Measurements from ENCODE around the gene BMP6.

The BMP6 gene

GRCh38 chr6:7728855-7729590 is 3.1 kb downstream of the BMP6 start:
- WGBS (ENCODE audit: insufficient coverage, insufficient read length) = no CpG with 5 or more reads among the region's 14 CpGs
- H3K36me3 ChIP-seq (ENCODE audit: control insufficient read depth, insufficient read depth, low read length) = no peaks in the 10 kb centered on the region
- H3K4me1 ChIP-seq (ENCODE audit: control insufficient read depth, insufficient read depth, low read length) = peaks cover 8% of the 10 kb centered on the region; the same call in 1 of the 2 replicates
- H3K27ac ChIP-seq (ENCODE audit: low read length) = no peak overlapping the region
- DNase-seq (ENCODE audit: low read depth, low spot score) = no peak
- peaks cover 47% of the 10 kb centered on the region for H3K27me3 ChIP-seq (ENCODE audit: control insufficient read depth, insufficient read depth, low read length)
- H3K4me3 ChIP-seq (ENCODE audit: low read length) = no peak overlapping the region
- no peaks in the 10 kb centered on the region for H3K9me3 ChIP-seq (ENCODE audit: control insufficient read depth, insufficient read depth, low read length)

DNA sequence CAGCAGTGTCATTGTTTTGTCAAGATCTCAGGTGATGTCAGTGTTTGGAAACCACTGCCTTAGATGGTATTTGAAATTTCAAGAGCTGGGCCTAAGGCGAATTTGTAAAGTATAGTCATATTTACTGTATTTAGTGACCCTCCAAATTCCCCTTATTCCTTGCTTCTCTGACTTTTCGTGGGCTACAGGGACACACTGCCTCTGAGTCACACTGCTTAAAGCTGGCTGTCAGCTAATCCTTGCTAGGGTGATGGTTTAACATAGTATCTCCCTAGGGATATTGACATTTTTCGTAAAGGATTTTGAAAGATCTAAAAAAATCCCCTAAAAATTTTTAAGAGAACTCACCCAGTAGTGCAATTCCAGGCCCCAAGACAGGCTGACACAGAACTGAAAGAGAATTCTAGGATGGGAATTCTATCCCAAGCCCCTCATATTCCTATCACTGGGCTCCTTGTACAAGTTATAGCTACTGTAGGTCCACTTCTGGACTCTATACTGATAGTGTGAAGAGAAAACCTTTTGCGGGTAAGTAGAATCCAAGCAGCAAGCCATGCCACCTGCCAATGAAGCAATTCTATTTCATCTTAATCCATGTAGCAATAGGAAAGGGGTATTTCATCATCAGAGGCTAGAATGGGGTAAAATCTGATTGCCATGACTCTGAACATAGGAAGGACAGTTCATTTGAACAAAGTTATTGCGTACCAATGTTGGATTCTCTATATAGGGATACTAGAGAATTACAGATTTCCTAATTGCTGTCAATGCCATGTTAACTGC is 4.3 kb downstream of the BMP6 start:
- Histone ChIP-seq H3K27ac (ENCODE audit: low read length) (no peak overlapping the region), H3K9me3 (ENCODE audit: control insufficient read depth, insufficient read depth, low read length) (no peaks in the 10 kb centered on the region), H3K36me3 (ENCODE audit: control insufficient read depth, insufficient read depth, low read length) (no peaks in the 10 kb centered on the region), H3K27me3 (ENCODE audit: control insufficient read depth, insufficient read depth, low read length) (peaks cover 37% of the 10 kb centered on the region), H3K4me1 (ENCODE audit: control insufficient read depth, insufficient read depth, low read length) (peaks cover 8% of the 10 kb centered on the region; the same call in 1 of the 2 replicates), H3K4me3 (ENCODE audit: low read length) (no peak overlapping the region)
- WGBS (ENCODE audit: insufficient coverage, insufficient read length) = no CpG with 5 or more reads among the region's 5 CpGs
- DNase-seq (ENCODE audit: low read depth, low spot score) = no peak

DNA sequence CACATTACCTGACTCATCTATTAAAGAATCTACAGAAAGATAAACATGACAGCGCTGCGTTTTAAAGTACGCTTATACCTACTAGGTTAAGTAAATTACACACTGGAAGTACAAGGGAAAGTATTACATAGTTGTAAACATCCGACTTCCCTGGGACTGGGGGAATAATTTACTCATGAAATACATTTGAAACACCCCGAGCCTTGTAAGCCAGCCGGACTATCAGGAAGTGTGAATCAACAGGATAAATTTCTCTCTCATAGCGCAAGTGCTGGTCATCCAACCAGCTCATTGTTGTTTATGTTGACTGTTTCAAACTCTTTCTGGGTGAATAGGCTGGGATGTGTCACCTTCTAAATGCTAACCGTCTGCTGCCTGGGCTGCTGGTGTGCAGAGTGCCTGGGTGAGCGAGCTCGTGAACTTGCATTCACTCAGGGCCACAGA is 4.9 kb downstream of the BMP6 start:
- DNase-seq (ENCODE audit: low read depth, low spot score) = no peak

GRCh38 chr6:7731294-7731693 is 5.4 kb downstream of the BMP6 start:
- Histone ChIP-seq H3K4me1 (ENCODE audit: control insufficient read depth, insufficient read depth, low read length) (peaks cover 8% of the 10 kb centered on the region; the same call in 1 of the 2 replicates), H3K27ac (ENCODE audit: low read length) (no peak overlapping the region)

More for the DNA sequence above, 4.9 kb downstream of the BMP6 start:
- Histone ChIP-seq H3K27me3 (ENCODE audit: control insufficient read depth, insufficient read depth, low read length) (peaks cover 32% of the 10 kb centered on the region), H3K27ac (ENCODE audit: low read length) (no peak overlapping the region), H3K4me3 (ENCODE audit: low read length) (no peak overlapping the region), H3K4me1 (ENCODE audit: control insufficient read depth, insufficient read depth, low read length) (peaks cover 8% of the 10 kb centered on the region; the same call in 1 of the 2 replicates), H3K36me3 (ENCODE audit: control insufficient read depth, insufficient read depth, low read length) (no peaks in the 10 kb centered on the region), H3K9me3 (ENCODE audit: control insufficient read depth, insufficient read depth, low read length) (no peaks in the 10 kb centered on the region)
- no CpG with 5 or more reads among the region's 10 CpGs for WGBS (ENCODE audit: insufficient coverage, insufficient read length)

GRCh38 chr6:7732228-7732627 is 6.3 kb downstream of the BMP6 start:
- Histone ChIP-seq H3K4me3 (ENCODE audit: low read length) (no peak overlapping the region), H3K4me1 (ENCODE audit: control insufficient read depth, insufficient read depth, low read length) (peaks cover 5% of the 10 kb centered on the region; the same call in 1 of the 2 replicates), H3K27me3 (ENCODE audit: control insufficient read depth, insufficient read depth, low read length) (peaks cover 20% of the 10 kb centered on the region), H3K36me3 (ENCODE audit: control insufficient read depth, insufficient read depth, low read length) (no peaks in the 10 kb centered on the region), H3K27ac (ENCODE audit: low read length) (no peak overlapping the region), H3K9me3 (ENCODE audit: control insufficient read depth, insufficient read depth, low read length) (no peaks in the 10 kb centered on the region)
- DNase-seq (ENCODE audit: low read depth, low spot score) = no peak

More at GRCh38 chr6:7731294-7731693, 5.4 kb downstream of the BMP6 start:
- H3K27me3 ChIP-seq (ENCODE audit: control insufficient read depth, insufficient read depth, low read length) = peaks cover 28% of the 10 kb centered on the region
- no peaks in the 10 kb centered on the region for H3K9me3 ChIP-seq (ENCODE audit: control insufficient read depth, insufficient read depth, low read length)
- DNase-seq (ENCODE audit: low read depth, low spot score) = no peak
- no peak overlapping the region for H3K4me3 ChIP-seq (ENCODE audit: low read length)
- H3K36me3 ChIP-seq (ENCODE audit: control insufficient read depth, insufficient read depth, low read length) = no peaks in the 10 kb centered on the region
- no CpG with 5 or more reads among the region's 2 CpGs for WGBS (ENCODE audit: insufficient coverage, insufficient read length)

- Histone ChIP-seq H3K4me3 (ENCODE audit: low read length) (no peak overlapping the region), H3K36me3 (ENCODE audit: control insufficient read depth, insufficient read depth, low read length) (no peaks in the 10 kb centered on the region), H3K4me1 (ENCODE audit: control insufficient read depth, insufficient read depth, low read length) (no peaks in the 10 kb centered on the region), H3K27ac (ENCODE audit: low read length) (no peak overlapping the region), H3K27me3 (ENCODE audit: control insufficient read depth, insufficient read depth, low read length) (no peaks in the 10 kb centered on the region; the same call in 1 of the 2 replicates), H3K9me3 (ENCODE audit: control insufficient read depth, insufficient read depth, low read length) (no peaks in the 10 kb centered on the region)
- no peak for DNase-seq (ENCODE audit: low read depth, low spot score)
- no CpG with 5 or more reads among the region's 18 CpGs for WGBS (ENCODE audit: insufficient coverage, insufficient read length)
Measured at GRCh38 chr6:7734707-7735383, 8.9 kb downstream of the BMP6 start.

GRCh38 chr6:7737106-7737505 is 11.2 kb downstream of the BMP6 start:
- no peak for DNase-seq (ENCODE audit: low read depth, low spot score)
- H3K4me3 ChIP-seq (ENCODE audit: low read length) = no peak overlapping the region
- no peaks in the 10 kb centered on the region for H3K27me3 ChIP-seq (ENCODE audit: control insufficient read depth, insufficient read depth, low read length)
- WGBS (ENCODE audit: insufficient coverage, insufficient read length) = no CpG with 5 or more reads among the region's 3 CpGs
- no peaks in the 10 kb centered on the region for H3K9me3 ChIP-seq (ENCODE audit: control insufficient read depth, insufficient read depth, low read length)
- no peaks in the 10 kb centered on the region for H3K4me1 ChIP-seq (ENCODE audit: control insufficient read depth, insufficient read depth, low read length)
- H3K27ac ChIP-seq (ENCODE audit: low read length) = no peak overlapping the region
- H3K36me3 ChIP-seq (ENCODE audit: control insufficient read depth, insufficient read depth, low read length) = no peaks in the 10 kb centered on the region

DNA sequence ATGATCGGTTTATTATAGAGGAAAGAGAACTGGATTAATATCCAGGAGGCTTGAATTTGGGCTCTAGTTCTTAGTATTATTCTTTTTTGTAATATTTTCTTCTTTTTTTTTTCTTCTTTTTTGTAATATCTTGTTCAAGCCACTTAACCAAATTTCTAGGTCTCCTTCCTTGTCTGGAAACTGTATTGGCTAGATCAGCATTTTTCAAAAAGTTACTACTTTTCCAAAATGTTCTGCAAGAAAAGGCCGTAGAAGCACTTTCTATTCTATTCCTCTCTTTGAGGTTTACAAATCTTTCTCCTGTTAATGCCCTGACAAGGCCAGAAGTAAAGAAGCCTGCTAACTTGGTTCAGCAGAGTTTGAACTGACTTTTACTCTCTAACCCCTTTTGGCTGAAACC is 12.0 kb downstream of the BMP6 start:
- H3K27me3 ChIP-seq (ENCODE audit: control insufficient read depth, insufficient read depth, low read length) = no peaks in the 10 kb centered on the region
- H3K27ac ChIP-seq (ENCODE audit: low read length) = no peak overlapping the region

DNA sequence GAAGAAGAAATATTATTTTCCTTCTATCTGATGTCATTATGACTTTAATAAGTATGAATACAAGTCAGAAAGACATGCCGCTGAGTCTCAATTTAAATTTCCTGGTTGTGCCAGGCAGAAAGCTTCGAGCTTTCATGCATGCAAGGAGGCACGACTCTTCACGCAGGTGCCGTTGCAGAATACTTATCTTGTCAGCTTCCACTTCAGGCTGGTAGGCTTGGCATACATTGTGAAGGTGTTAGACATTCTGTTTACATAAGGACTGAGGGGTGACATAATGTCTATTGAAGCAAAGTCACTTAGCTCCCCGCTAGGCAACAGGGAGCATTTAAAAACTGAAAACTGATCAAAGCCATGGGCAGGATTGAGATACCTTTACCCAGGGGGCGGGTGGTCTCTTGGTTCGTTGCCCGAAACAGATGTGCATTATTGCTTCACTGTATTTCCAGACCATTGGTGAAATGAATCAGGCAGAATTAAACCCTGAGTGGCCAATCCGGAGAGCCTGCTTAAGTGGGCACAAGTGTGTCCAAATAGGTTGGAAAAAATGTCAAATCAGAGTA is 16.4 kb downstream of the BMP6 start:
- no CpG with 5 or more reads among the region's 10 CpGs for WGBS (ENCODE audit: insufficient coverage, insufficient read length)
- H3K4me1 ChIP-seq (ENCODE audit: control insufficient read depth, insufficient read depth, low read length) = no peaks in the 10 kb centered on the region
- no peaks in the 10 kb centered on the region for H3K27me3 ChIP-seq (ENCODE audit: control insufficient read depth, insufficient read depth, low read length)
- no peaks in the 10 kb centered on the region for H3K9me3 ChIP-seq (ENCODE audit: control insufficient read depth, insufficient read depth, low read length)
- H3K4me3 ChIP-seq (ENCODE audit: low read length) = no peak overlapping the region
- no peaks in the 10 kb centered on the region for H3K36me3 ChIP-seq (ENCODE audit: control insufficient read depth, insufficient read depth, low read length)
- H3K27ac ChIP-seq (ENCODE audit: low read length) = no peak overlapping the region
- DNase-seq (ENCODE audit: low read depth, low spot score) = no peak

More for the DNA sequence above, 12.0 kb downstream of the BMP6 start:
- no peak overlapping the region for H3K4me3 ChIP-seq (ENCODE audit: low read length)
- H3K36me3 ChIP-seq (ENCODE audit: control insufficient read depth, insufficient read depth, low read length) = no peaks in the 10 kb centered on the region
- WGBS (ENCODE audit: insufficient coverage, insufficient read length) = no CpG with 5 or more reads among the region's 2 CpGs
- no peaks in the 10 kb centered on the region for H3K4me1 ChIP-seq (ENCODE audit: control insufficient read depth, insufficient read depth, low read length)
- no peaks in the 10 kb centered on the region for H3K9me3 ChIP-seq (ENCODE audit: control insufficient read depth, insufficient read depth, low read length)
- no peak for DNase-seq (ENCODE audit: low read depth, low spot score)

DNA sequence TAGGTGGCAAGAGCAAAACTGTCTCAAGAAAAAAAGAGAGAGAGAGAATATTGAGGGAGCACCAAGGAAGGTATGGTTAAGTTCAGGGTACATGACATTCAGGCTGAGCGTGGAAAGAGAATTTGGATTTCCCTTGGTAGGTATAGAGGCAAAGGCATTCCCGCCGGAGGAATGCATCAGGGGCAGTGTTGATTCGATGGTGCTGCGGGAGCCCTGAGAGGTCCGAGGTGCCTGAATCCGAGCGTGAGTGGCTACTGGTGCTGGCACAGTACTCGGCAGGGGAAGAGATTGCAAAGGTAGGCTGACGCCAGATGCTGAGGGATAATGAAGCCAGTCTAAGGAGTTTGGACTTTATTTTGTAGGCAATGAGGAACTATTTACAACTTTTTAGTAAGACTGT is 20.0 kb downstream of the BMP6 start:
- Histone ChIP-seq H3K4me3 (ENCODE audit: low read length) (no peak overlapping the region), H3K36me3 (ENCODE audit: control insufficient read depth, insufficient read depth, low read length) (no peaks in the 10 kb centered on the region), H3K27ac (ENCODE audit: low read length) (no peak overlapping the region), H3K27me3 (ENCODE audit: control insufficient read depth, insufficient read depth, low read length) (no peaks in the 10 kb centered on the region), H3K4me1 (ENCODE audit: control insufficient read depth, insufficient read depth, low read length) (no peaks in the 10 kb centered on the region), H3K9me3 (ENCODE audit: control insufficient read depth, insufficient read depth, low read length) (no peaks in the 10 kb centered on the region)
- WGBS (ENCODE audit: insufficient coverage, insufficient read length) = no CpG with 5 or more reads among the region's 10 CpGs
- no peak for DNase-seq (ENCODE audit: low read depth, low spot score)
